B cell (primary cell): ENCODE measurements around the gene DNAJC1. TPM values are rescaled to one million over a fixed set of nuclear protein-coding genes. Genes with fewer than 3 reads are reported as not detected.

Experiments used
- ATAC-seq: fragments of 200-7000 bp; cut with Tn5 transposase; one replicate; pipeline ENCODE4 v1.10.0; 2021; ENCODE audit warnings: low read depth, mild to moderate bottlenecking, moderate number of reproducible peaks, moderate library complexity
- CTCF ChIA-PET: fragments of 350-600 bp; sonication (Branson Sonifier 250); formaldehyde crosslinking; loops from one replicate; lab custom pipeline; 2021; ENCODE audit warnings: antibody characterized with exemption, inconsistent platforms; lab: Charles Lee
- POLR2A ChIA-PET: fragments of 350-600 bp; sonication (Branson Sonifier 250); formaldehyde crosslinking; loops from one replicate; lab custom pipeline; 2021; ENCODE audit warnings: antibody characterized with exemption; lab: Charles Lee
- DNase-seq: peaks from one replicate; pipeline ENCODE4 v3.0.0; 2013
- H2AFZ ChIP-seq: 2 replicates; pipeline ENCODE4 v1.6.1; 2012; ENCODE audit warnings: mild to moderate bottlenecking, low read depth, low read length; ENCODE audit not compliant: insufficient read depth, poor library complexity, severe bottlenecking
- H3K27ac ChIP-seq, 2 donors: 1 replicate in 1 of 2; 2 replicates in 1 of 2; pipeline ENCODE4 v1.5.1; 2012 to 2013; ENCODE audit warnings: low read length in 2 of 2, mild to moderate bottlenecking in 2 of 2, moderate library complexity in 1 of 2
- H3K27me3 ChIP-seq, 4 experiments: fragments of 200-600 bp in 1 of 4; sonication (generic) in 1 of 4; replicated peaks in 1 of 4; 1 replicate in 2 of 4; 2 replicates in 2 of 4; pipeline versions ENCODE4 v1.6.1 to v1.7.0; 2013 to 2016; ENCODE audit warnings: low read length in 3 of 4, mild to moderate bottlenecking in 2 of 4, mixed read lengths in 1 of 4, moderate library complexity in 1 of 4; ENCODE audit not compliant: insufficient read depth in 4 of 4, control insufficient read depth in 3 of 4; ENCODE audit errors: control extremely low read depth in 1 of 4
- H3K36me3 ChIP-seq, 2 experiments: replicated peaks in 1 of 2; 1 replicate in 1 of 2; 2 replicates in 1 of 2; pipeline versions ENCODE4 v1.6.1 to v1.7.1; 2013; ENCODE audit warnings: low read length in 1 of 2; ENCODE audit not compliant: insufficient read depth in 2 of 2, control insufficient read depth in 1 of 2; ENCODE audit errors: control extremely low read depth in 1 of 2, extremely low read depth in 1 of 2
- H3K4me1 ChIP-seq, 2 donors: fragments of 200-600 bp in 1 of 2; sonication (generic) in 1 of 2; 1 replicate in 1 of 2; 2 replicates in 1 of 2; pipeline versions ENCODE4 v1.5.1 to v1.6.1; 2013 to 2017; ENCODE audit warnings: low read length in 2 of 2; ENCODE audit not compliant: control insufficient read depth in 2 of 2, insufficient read depth in 2 of 2
- H3K4me2 ChIP-seq: replicated peaks from 2 replicates; pipeline ENCODE3; 2012; ENCODE audit warnings: mild to moderate bottlenecking, low read depth, low read length; ENCODE audit not compliant: poor library complexity, severe bottlenecking
- H3K4me3 ChIP-seq, 5 experiments: fragments of 200-600 bp in 1 of 5; sonication (generic) in 1 of 5; 1 replicate in 3 of 5; 2 replicates in 2 of 5; pipeline versions ENCODE4 v1.5.1 to v1.7.0; 2011 to 2016; ENCODE audit warnings: low read length in 4 of 5, mild to moderate bottlenecking in 4 of 5, low read depth in 2 of 5, control low read depth in 1 of 5, moderate library complexity in 1 of 5; ENCODE audit not compliant: insufficient read depth in 1 of 5; ENCODE audit errors: control extremely low read depth in 1 of 5, extremely low read depth in 1 of 5
- H3K79me2 ChIP-seq: fragments of 200-600 bp; sonication (generic); one replicate; pipeline ENCODE4 v1.6.0; 2016; ENCODE audit warnings: low read length; ENCODE audit not compliant: control insufficient read depth, insufficient read depth
- H3K9ac ChIP-seq: fragments of 200-600 bp; sonication (generic); 2 replicates; pipeline ENCODE4 v1.6.1; 2017; ENCODE audit warnings: mild to moderate bottlenecking, low read length, moderate library complexity
- H3K9me3 ChIP-seq, 3 donors: one replicate each; pipeline versions ENCODE4 v1.6.1 to v1.7.1; 2013; ENCODE audit warnings: low read length in 2 of 3; ENCODE audit not compliant: control insufficient read depth in 2 of 3, insufficient read depth in 1 of 3; ENCODE audit errors: control extremely low read depth in 1 of 3
- H4K20me1 ChIP-seq: 2 replicates; pipeline ENCODE4 v1.6.0; 2012; ENCODE audit warnings: mild to moderate bottlenecking, low read length; ENCODE audit not compliant: insufficient read depth, control insufficient read depth, poor library complexity, severe bottlenecking
- H3K27ac Mint-ChIP-seq: one replicate; pipeline ENCODE4 v1.8.0; 2021; ENCODE audit warnings: mixed read lengths
- H3K27me3 Mint-ChIP-seq: one replicate; pipeline ENCODE4 v1.8.0; 2021; ENCODE audit warnings: mixed read lengths
- H3K4me1 Mint-ChIP-seq: one replicate; pipeline ENCODE4 v1.8.0; 2021; ENCODE audit warnings: mixed read lengths
- H3K4me3 Mint-ChIP-seq: one replicate; pipeline ENCODE4 v1.8.0; 2021; ENCODE audit warnings: mixed read lengths
- H3K9me3 Mint-ChIP-seq: one replicate; pipeline ENCODE4 v1.8.0; 2022; ENCODE audit warnings: mixed read lengths; ENCODE audit not compliant: insufficient read depth
- EZH2 ChIP-seq: IDR thresholded peaks from 2 replicates; pipeline ENCODE4 v1.6.1; 2012; ENCODE audit warnings: borderline replicate concordance, low read depth, mild to moderate bottlenecking, moderate library complexity, low read length; ENCODE audit not compliant: insufficient read depth, poor library complexity, severe bottlenecking
- WGBS: methylation state at CpG from one replicate; pipeline ENCODE4 v1.1.5; 2013; ENCODE audit warnings: missing lambda C conversion rate; ENCODE audit not compliant: insufficient coverage; 5-methylcytosine and 5-hydroxymethylcytosine counted together
- intact Hi-C: fragments of 100-400 bp; cut with micrococcal nuclease; formaldehyde crosslinking; loops from one replicate; pipeline ENCODE4 v1.10.0; 2022
- polyA plus RNA-seq: library from polyadenylated mRNA; depleted of rRNA; stranded (reverse); fragments of >200 nt; gene quantifications from 2 replicates; pipeline ENCODE4 v1.2.3, GENCODE V29; 2012
- small RNA-seq: library from RNA; depleted of rRNA; stranded (forward); fragments of <200 nt; gene quantifications from one replicate; pipeline ENCODE3, GENCODE V24; 2012; ENCODE audit warnings: low replicate concordance, low read depth; ENCODE audit not compliant: insufficient read length
- total RNA-seq, 2 donors: library from RNA; stranded (reverse); fragments of 120-200 nt in 1 of 2; gene quantifications; 1 replicate in 1 of 2; 2 replicates in 1 of 2; pipeline versions ENCODE4 v1.2.3 to v1.2.4, GENCODE V29; 2013 to 2022
- TF ChIP-seq, protein P1 (sequence below): fragments of 200-600 bp; IDR thresholded peaks from one replicate; pipeline ENCODE4 v1.8.0; 2022; ENCODE audit warnings: antibody characterized with exemption, mild to moderate bottlenecking

Gene DNAJC1
- total and polyA plus RNA-seq, 2 donors (not counting 1 experiment from before 2014, with no cell fraction given), result 9.4 to 15.4 TPM

- Histone ChIP-seq H3K4me3 (no peak overlapping the region), H3K27me3 (no peaks in the 10 kb centered on the region), H3K9ac (no peak overlapping the region), H3K4me2 (no peak overlapping the region), H4K20me1 (peaks cover 26% of the 10 kb centered on the region), H3K27ac (no peak overlapping the region), H3K4me1 (peaks cover 18 to 25% of the 10 kb centered on the region in 2 donors), H3K9me3 (no peaks in the 10 kb centered on the region), H3K36me3 (peaks cover 0 to 9% of the 10 kb centered on the region in 2 experiments), H3K79me2 (peaks cover 35% of the 10 kb centered on the region), H2AFZ (no peak overlapping the region)
- peaks cover 34% of the 10 kb centered on the region for H3K4me1 Mint-ChIP-seq
- no peak overlapping the region for H3K4me3 Mint-ChIP-seq
- TF ChIP-seq EZH2, result no peak
- TF ChIP-seq, protein P1, sequence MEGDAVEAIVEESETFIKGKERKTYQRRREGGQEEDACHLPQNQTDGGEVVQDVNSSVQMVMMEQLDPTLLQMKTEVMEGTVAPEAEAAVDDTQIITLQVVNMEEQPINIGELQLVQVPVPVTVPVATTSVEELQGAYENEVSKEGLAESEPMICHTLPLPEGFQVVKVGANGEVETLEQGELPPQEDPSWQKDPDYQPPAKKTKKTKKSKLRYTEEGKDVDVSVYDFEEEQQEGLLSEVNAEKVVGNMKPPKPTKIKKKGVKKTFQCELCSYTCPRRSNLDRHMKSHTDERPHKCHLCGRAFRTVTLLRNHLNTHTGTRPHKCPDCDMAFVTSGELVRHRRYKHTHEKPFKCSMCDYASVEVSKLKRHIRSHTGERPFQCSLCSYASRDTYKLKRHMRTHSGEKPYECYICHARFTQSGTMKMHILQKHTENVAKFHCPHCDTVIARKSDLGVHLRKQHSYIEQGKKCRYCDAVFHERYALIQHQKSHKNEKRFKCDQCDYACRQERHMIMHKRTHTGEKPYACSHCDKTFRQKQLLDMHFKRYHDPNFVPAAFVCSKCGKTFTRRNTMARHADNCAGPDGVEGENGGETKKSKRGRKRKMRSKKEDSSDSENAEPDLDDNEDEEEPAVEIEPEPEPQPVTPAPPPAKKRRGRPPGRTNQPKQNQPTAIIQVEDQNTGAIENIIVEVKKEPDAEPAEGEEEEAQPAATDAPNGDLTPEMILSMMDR, result no peak
- ChIA-PET POLR2A (no interaction called here), CTCF (interaction anchor here (0.5 kb wide), 1 partner anchor 244 kb away, joined by 5 read pairs; no protein-coding TSS in a partner anchor)
- no peaks in the 10 kb centered on the region for H3K9me3 Mint-ChIP-seq
- no peak overlapping the region for H3K27ac Mint-ChIP-seq
- no peaks in the 10 kb centered on the region for H3K27me3 Mint-ChIP-seq
- WGBS, result no CpG with 5 or more reads among the region's 3 CpGs
- no peak for ATAC-seq
- DNase-seq, result no peak
- intact Hi-C loops, result no loop called here
These were observed 296.0 kb downstream of the DNAJC1 start for GRCh38 chr10:21707498-21707897.

Small RNA genes lying within 50 kb of the gene (small RNA-seq; reads per million reads assigned to genes)
- gene RN7SKP219 (not detected), gene RN7SKP37 (not detected)

Other genes with a start within 250 kb of the DNAJC1 start
- gene EBLN1, start 214.3 kb upstream of the DNAJC1 start, total RNA-seq, result not detected in 2 replicates
- gene EBLN1, start 214.3 kb upstream of the DNAJC1 start, polyA plus RNA-seq, result not detected in 2 replicates